Fibroblast of skin of abdomen (primary cell): ENCODE data around the gene TRABD2B.

Experiments used
- DNase-seq: peaks from one replicate; pipeline ENCODE4 v3.0.0-alpha.2; 2013

TRABD2B gene

DNA sequence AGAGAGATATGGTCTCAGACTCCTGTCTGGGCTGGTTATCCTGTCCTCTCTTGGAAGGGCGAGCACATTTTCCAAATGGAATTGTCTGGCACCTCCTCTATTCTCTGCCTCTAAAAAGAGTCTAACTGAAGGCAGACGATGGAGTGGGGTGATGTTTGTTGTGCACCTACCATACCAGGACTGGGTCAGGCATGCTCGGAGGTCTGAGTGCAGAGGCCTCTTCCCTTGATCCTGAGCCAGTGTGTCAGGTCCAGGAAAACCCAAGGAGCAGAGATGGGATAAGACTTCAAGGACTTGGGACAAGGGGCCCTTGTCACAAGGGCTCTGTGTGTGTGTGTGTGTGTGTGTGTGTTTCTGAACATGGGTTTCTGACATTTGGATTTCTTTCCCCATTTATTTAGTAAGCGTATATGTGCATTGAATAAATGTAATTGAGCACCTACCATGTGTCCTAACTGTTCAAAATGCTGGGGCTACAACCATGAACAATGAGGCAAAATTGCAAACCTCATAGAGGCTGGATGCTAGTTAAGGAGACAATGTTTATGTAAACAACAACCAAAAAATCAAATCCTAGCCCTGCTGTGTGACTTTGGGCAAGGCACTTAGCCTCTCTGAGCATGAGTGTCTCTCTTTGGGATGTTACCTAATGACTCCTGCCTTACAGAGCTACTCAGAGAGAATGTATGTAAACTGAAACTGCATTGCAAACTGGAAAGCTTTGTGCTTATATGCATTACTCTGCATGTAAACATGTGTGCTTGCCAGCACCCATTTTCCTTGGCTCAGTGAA, 283.0 kb downstream of the TRABD2B start:
- DNase-seq = no peak

DNA sequence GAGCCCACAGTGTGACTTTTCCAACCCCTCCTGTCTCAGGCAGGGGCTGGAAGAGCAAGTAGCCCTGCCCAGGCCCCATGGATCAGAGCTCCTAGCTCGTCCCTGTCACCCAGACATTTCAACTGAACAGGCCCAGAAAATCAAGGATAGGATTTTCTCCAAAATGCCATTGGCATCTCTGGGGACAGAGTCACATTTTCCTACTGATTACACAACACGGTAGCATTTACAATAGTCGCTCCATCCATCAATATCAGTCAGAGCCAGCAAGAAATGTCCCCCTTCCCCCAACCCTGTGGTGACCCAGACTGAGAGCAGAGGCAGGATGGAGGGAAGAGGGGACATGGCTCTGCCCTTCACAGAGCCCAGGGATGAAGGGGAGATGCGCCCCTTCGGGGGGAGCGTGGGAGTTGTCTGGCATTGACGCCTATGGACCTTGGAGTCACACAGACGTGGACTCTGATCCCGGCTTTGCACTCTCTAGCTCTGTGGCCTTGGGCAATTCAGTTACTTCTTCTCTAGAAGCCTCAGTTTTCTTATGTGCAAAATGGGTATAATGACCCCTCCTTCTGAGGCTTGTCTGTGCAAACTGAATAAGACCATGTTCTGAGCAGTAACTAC, 283.7 kb downstream of the TRABD2B start:
- DNase-seq = no peak

- no peak for DNase-seq
Measured at GRCh38 chr1:47712596-47713299, 284.4 kb downstream of the TRABD2B start.

DNA sequence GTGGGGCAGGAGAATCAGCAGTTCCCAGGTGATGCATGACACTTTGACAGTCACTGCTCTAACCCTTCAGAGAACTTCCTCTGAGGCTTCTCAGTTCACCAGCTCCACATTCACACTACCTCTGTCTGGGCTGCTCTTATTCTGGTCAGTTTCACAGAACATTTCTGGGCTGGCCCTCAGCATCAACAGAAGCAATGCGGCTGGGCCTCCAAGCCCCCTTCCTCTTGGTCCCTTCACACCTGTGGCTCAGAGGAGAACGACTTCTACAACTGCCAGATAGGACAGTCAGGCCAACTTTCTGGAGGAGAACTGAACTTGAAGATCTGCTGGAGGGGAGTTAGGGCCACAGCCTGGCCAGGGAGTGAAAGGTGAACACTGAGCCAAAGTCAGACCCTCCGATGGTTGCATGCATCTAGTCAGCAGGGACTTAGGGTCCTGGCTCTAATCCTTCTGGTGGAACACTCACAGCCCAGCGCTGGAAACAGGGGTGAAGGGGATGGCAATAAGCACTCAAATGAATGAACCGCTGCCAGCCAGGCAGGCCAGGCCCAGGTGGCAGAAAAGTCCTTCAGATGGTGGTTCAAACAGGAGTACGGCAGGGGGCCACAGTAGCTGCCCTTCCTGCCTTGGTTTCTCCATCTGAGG, 285.2 kb downstream of the TRABD2B start:
- no peak for DNase-seq

DNA sequence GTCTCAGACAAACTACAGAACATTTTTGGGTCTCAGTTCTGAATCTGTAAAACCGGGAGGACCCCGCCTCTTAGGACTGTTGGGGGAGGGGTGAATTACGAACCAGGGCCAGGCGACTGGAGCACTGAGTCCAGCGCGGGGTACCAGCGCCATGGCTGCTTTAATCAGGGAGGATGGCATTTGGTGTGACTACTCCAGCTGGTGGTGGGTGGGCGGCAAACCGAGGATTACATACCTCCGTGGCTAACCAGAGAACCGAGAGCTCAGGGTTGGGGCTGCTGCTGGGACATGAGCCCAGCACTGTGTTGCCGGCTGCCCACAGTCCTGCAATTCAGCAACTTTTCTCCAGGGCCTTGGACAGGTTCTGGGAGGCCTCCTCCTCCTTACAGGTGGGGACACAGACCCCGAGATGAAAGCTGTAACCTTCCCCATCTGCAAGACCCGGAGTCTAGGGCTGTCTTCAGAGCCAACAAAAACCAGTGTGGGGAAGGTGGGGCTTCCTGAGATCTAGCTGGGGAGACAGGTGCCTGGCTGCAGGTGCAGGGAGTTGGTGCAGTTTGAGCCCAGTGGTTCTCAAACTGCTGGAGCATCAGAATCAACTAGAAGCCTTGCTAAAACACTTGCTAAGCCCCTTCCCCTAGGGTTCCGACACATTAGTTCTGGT, 285.9 kb downstream of the TRABD2B start:
- no peak for DNase-seq
